ENCODE data around the gene CD36. TPM values are rescaled to one million over a fixed set of nuclear protein-coding genes. Genes with fewer than 3 reads are reported as not detected.

Gene CD36
- total and polyA plus RNA-seq, 10 of the 15 experiments (the other 5 are each of a cell fraction or from before 2014, with no cell fraction given): 0.20 to 283 (median 172) TPM

DNA sequence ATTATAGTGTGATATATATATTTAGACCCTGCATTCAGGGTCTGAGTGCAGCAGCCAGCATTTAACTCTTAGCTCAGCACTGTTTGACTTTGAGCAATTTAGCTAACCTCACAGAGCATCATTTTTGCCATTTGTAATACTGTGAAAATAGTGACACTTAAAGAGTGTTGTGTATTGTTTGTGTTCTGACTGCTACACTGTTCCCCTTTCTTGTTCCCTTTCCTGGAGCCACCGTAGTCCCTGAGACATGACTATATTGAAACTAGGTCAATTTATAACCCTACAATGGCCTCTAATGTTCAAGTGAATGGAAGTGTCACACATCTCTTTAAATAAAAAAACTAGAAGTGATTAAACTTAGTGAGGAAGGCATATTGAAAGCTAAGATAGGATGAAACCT lies 20.3 kb upstream of the CD36 start:
- in situ Hi-C loops (cut with MboI): no loop called here
- H3K9me3 ChIP-seq (replicated peaks; ENCODE audit: control insufficient read depth, insufficient read depth, low read length): no peaks in the 10 kb centered on the region
- FAIRE-seq (no peak), ATAC-seq (peak; percentile 44; the same call in 2 of the 3 replicates), DNase-seq (ENCODE audit: low read depth, low spot score) (no peak)
- H3K79me2 ChIP-seq (ENCODE audit: control insufficient read depth, insufficient read depth, low read length): no peaks in the 10 kb centered on the region
- TF ChIP-seq MTA3 (IDR thresholded peaks at IDR 0.05; ENCODE audit: borderline replicate concordance, low read length): no peak
- peak; percentile 34; the same call in 1 of the 2 replicates for TF ChIP-seq SPI1 (IDR thresholded peaks at IDR 0.05; ENCODE audit: borderline replicate concordance, insufficient read depth, low read depth, low read length)
- TF ChIP-seq BHLHE40 (IDR thresholded peaks at IDR 0.05; ENCODE audit: borderline replicate concordance in 1 of 2, low read depth in 2 of 2, low read length in 1 of 2): no peak
- TF ChIP-seq MYC (IDR thresholded peaks at IDR 0.05; ENCODE audit: insufficient read depth, insufficient read length, insufficient replicate concordance, low read length, severe bottlenecking): no peak
- no peak for TF ChIP-seq RAD21 (IDR thresholded peaks at IDR 0.05; ENCODE audit: insufficient read depth, low read depth, low read length)
- H3K9ac ChIP-seq (ENCODE audit: control insufficient read depth, insufficient read depth, low read length): no peak overlapping the region
- no peaks in the 10 kb centered on the region for H3K27me3 ChIP-seq (replicated peaks in 1 of 2; ENCODE audit: control insufficient read depth in 2 of 2, insufficient read depth in 2 of 2, low read length in 1 of 2)
- CTCF ChIA-PET: interaction anchor here (0.8 kb wide), 1 partner anchor 12 kb away, joined by 3 read pairs; no protein-coding TSS in a partner anchor
- RAD21 ChIA-PET (ENCODE audit: unreplicated experiment): no interaction called here
- 0% methylated on average over 1 of the region's 1 CpG for WGBS (ENCODE audit: insufficient coverage, insufficient replicate concordance, low lambda C conversion rate, missing lambda C conversion rate)
- no peak overlapping the region for H2AFZ ChIP-seq (ENCODE audit: control insufficient read depth, low read depth, low read length)
- H3K4me1 ChIP-seq (ENCODE audit: control insufficient read depth, insufficient read depth, low read length): no peaks in the 10 kb centered on the region
- SMC1A ChIA-PET (ENCODE audit: uncharacterized antibody, unreplicated experiment): no interaction called here
- POLR2A ChIA-PET: no interaction called here
- no peak overlapping the region for H3K4me3 ChIP-seq
- BruUV-seq (replicated peaks): no TSS peak
- no peak overlapping the region for H3K4me2 ChIP-seq (ENCODE audit: control insufficient read depth, insufficient read depth)
- intact Hi-C loops (cut with micrococcal nuclease; ENCODE audit: unreplicated experiment): no loop called here
- no peak overlapping the region for H3K27ac ChIP-seq (ENCODE audit: control insufficient read depth, insufficient read depth)
- no peaks in the 10 kb centered on the region for H4K20me1 ChIP-seq (ENCODE audit: control insufficient read depth, insufficient read depth)
- H3K36me3 ChIP-seq (ENCODE audit: control insufficient read depth in 2 of 2, insufficient read depth in 2 of 2, low read length in 1 of 2): no peaks in the 10 kb centered on the region

DNA sequence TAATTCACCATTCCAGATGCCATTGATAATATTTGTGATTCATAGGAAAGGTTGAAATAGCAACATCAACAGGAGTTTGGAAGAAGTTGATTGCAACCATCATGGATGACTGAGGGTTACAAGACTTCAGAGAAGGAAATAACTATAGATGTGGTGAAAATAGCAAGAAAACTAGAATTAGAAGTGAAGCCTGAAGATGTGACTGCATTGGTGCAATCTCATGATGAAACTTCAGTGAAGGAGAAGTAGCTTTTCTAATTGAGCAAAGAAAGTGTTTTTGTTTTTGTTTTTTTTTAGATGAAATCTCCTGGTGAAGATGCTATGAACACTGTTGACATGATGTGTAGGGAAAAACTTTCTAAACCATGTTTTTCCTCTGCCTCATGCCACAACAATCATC lies 18.7 kb upstream of the CD36 start:
- TF ChIP-seq RAD21 (IDR thresholded peaks at IDR 0.05; ENCODE audit: insufficient read depth, low read depth, low read length): no peak
- no peak for TF ChIP-seq ZSCAN29 (IDR thresholded peaks at IDR 0.05)
- Histone ChIP-seq H3K36me3 (ENCODE audit: control insufficient read depth in 2 of 2, insufficient read depth in 2 of 2, low read length in 1 of 2) (no peaks in the 10 kb centered on the region), H3K9ac (ENCODE audit: control insufficient read depth, insufficient read depth, low read length) (no peak overlapping the region), H3K9me3 (replicated peaks; ENCODE audit: control insufficient read depth, insufficient read depth, low read length) (no peaks in the 10 kb centered on the region), H3K27me3 (replicated peaks in 1 of 2; ENCODE audit: control insufficient read depth in 2 of 2, insufficient read depth in 2 of 2, low read length in 1 of 2) (no peaks in the 10 kb centered on the region), H2AFZ (ENCODE audit: control insufficient read depth, low read depth, low read length) (no peak overlapping the region), H3K79me2 (ENCODE audit: control insufficient read depth, insufficient read depth, low read length) (no peaks in the 10 kb centered on the region), H3K4me2 (ENCODE audit: control insufficient read depth, insufficient read depth) (no peak overlapping the region), H3K27ac (ENCODE audit: control insufficient read depth, insufficient read depth) (no peak overlapping the region), H3K4me1 (ENCODE audit: control insufficient read depth, insufficient read depth, low read length) (no peaks in the 10 kb centered on the region), H4K20me1 (ENCODE audit: control insufficient read depth, insufficient read depth) (no peaks in the 10 kb centered on the region), H3K4me3 (no peak overlapping the region)
- CTCF ChIA-PET: interaction anchor here (0.7 kb wide), 1 partner anchor 26 kb away, joined by 3 read pairs; no protein-coding TSS in a partner anchor
- in situ Hi-C loops (cut with MboI): no loop called here
- no TSS peak for BruUV-seq (replicated peaks)
- no peak for ATAC-seq
- SMC1A ChIA-PET (ENCODE audit: uncharacterized antibody, unreplicated experiment): no interaction called here
- RAD21 ChIA-PET (ENCODE audit: unreplicated experiment): no interaction called here
- no peak for DNase-seq (ENCODE audit: low read depth, low spot score)
- no peak for FAIRE-seq
- intact Hi-C loops (cut with micrococcal nuclease; ENCODE audit: unreplicated experiment): no loop called here
- POLR2A ChIA-PET: no interaction called here
